ENCODE data around the gene MTMR8.
"Not testable (repeated sequence)": the region's sequence is repeated elsewhere in the genome, so short reads cannot be mapped to it uniquely, and the experiment has no call there.

Gene MTMR8

GRCh38 chrX:64394874-64395567 is at the start of gene MTMR8:
MTMR8 (minus strand) TSS chrX:64395452; CDS start chrX:64395363, 89 bp downstream.
- DNase-seq (ENCODE audit: low read depth in 3 of 3, low spot score in 1 of 3): peak; percentile 43 to 67 (median 47)

- DNase-seq (ENCODE audit: low read depth in 3 of 3, low spot score in 1 of 3): no peak
These were observed 44.3 kb upstream of the MTMR8 start for GRCh38 chrX:64439551-64439950.

- DNase-seq (ENCODE audit: low read depth in 3 of 3, low spot score in 1 of 3): no peak
These were observed 42.4 kb upstream of the MTMR8 start for GRCh38 chrX:64437665-64438064.

- DNase-seq (ENCODE audit: low read depth in 3 of 3, low spot score in 1 of 3): no peak
These were observed 42.0 kb upstream of the MTMR8 start for GRCh38 chrX:64437218-64437617.

GRCh38 chrX:64428371-64428770 is 33.1 kb upstream of the MTMR8 start:
- DNase-seq (ENCODE audit: low read depth in 3 of 3, low spot score in 1 of 3): no peak

GRCh38 chrX:64427787-64428186 is 32.5 kb upstream of the MTMR8 start:
- no peak for DNase-seq (ENCODE audit: low read depth in 3 of 3, low spot score in 1 of 3)

GRCh38 chrX:64427281-64427680 is 32.0 kb upstream of the MTMR8 start:
- DNase-seq (ENCODE audit: low read depth in 3 of 3, low spot score in 1 of 3): no peak

- not testable (repeated sequence) for DNase-seq (ENCODE audit: low read depth in 3 of 3, low spot score in 1 of 3)
These were observed 14.5 kb upstream of the MTMR8 start for GRCh38 chrX:64409730-64410129.

GRCh38 chrX:64398088-64398487 is 2.8 kb upstream of the MTMR8 start:
- DNase-seq (ENCODE audit: low read depth in 3 of 3, low spot score in 1 of 3): no peak

GRCh38 chrX:64395568-64395929 is 297 bp upstream of the MTMR8 start:
- no peak for DNase-seq (ENCODE audit: low read depth in 3 of 3, low spot score in 1 of 3)

GRCh38 chrX:64394059-64394873 is 986 bp downstream of the MTMR8 start:
- DNase-seq (ENCODE audit: low read depth in 3 of 3, low spot score in 1 of 3): no peak

GRCh38 chrX:64389489-64389888 is 5.8 kb downstream of the MTMR8 start:
- DNase-seq (ENCODE audit: low read depth in 3 of 3, low spot score in 1 of 3): no peak

- DNase-seq (ENCODE audit: low read depth in 3 of 3, low spot score in 1 of 3): not testable (repeated sequence)
These were observed 14.5 kb downstream of the MTMR8 start for GRCh38 chrX:64380789-64381188.

- no peak for DNase-seq (ENCODE audit: low read depth in 3 of 3, low spot score in 1 of 3)
These were observed 15.3 kb downstream of the MTMR8 start for GRCh38 chrX:64379924-64380323.

- DNase-seq (ENCODE audit: low read depth in 3 of 3, low spot score in 1 of 3): no peak
These were observed 17.5 kb downstream of the MTMR8 start for GRCh38 chrX:64377753-64378152.

- DNase-seq (ENCODE audit: low read depth in 3 of 3, low spot score in 1 of 3): no peak
These were observed 43.2 kb downstream of the MTMR8 start for GRCh38 chrX:64352081-64352480.

- no peak for DNase-seq (ENCODE audit: low read depth in 3 of 3, low spot score in 1 of 3)
These were observed 44.7 kb downstream of the MTMR8 start for GRCh38 chrX:64350521-64350920.

GRCh38 chrX:64350047-64350446 is 45.2 kb downstream of the MTMR8 start:
- DNase-seq (ENCODE audit: low read depth in 3 of 3, low spot score in 1 of 3): no peak

- no peak for DNase-seq (ENCODE audit: low read depth in 3 of 3, low spot score in 1 of 3)
These were observed 52.4 kb downstream of the MTMR8 start for GRCh38 chrX:64342811-64343210.

- DNase-seq (ENCODE audit: low read depth in 3 of 3, low spot score in 1 of 3): no peak
These were observed 57.0 kb downstream of the MTMR8 start for GRCh38 chrX:64338296-64338695.

GRCh38 chrX:64334467-64334866 is 60.8 kb downstream of the MTMR8 start:
- no peak for DNase-seq (ENCODE audit: low read depth in 3 of 3, low spot score in 1 of 3)

- no peak for DNase-seq (ENCODE audit: low read depth in 3 of 3, low spot score in 1 of 3)
These were observed 65.0 kb downstream of the MTMR8 start for GRCh38 chrX:64330284-64330683.

- no peak for DNase-seq (ENCODE audit: low read depth in 3 of 3, low spot score in 1 of 3)
These were observed 73.7 kb downstream of the MTMR8 start for GRCh38 chrX:64321507-64321906.

Data from stimulated activated CD4-positive, alpha-beta T cell treated with anti-CD3 and anti-CD28 coated beads, TNF-alpha, amount 100 ng/mL, for 1 hour (primary cell).